Muscle layer of colon (tissue), 2 donors: Measurements from ENCODE around the gene EIF4G3.

Experiments used
- H3K27ac ChIP-seq: one replicate; pipeline ENCODE4 v1.7.0; 2013; ENCODE audit warnings: low read depth, mild to moderate bottlenecking, low read length, moderate library complexity
- H3K27me3 ChIP-seq, 2 donors: one replicate each; pipeline ENCODE4 v1.7.0; 2013; ENCODE audit warnings: low read length in 2 of 2, mild to moderate bottlenecking in 2 of 2; ENCODE audit not compliant: insufficient read depth in 2 of 2, control insufficient read depth in 1 of 2
- H3K36me3 ChIP-seq: one replicate; pipeline ENCODE4 v1.7.0; 2013; ENCODE audit warnings: mild to moderate bottlenecking, low read length; ENCODE audit not compliant: insufficient read depth
- H3K4me1 ChIP-seq: one replicate; pipeline ENCODE4 v1.7.0; 2013; ENCODE audit warnings: mild to moderate bottlenecking, low read length; ENCODE audit not compliant: insufficient read depth
- H3K4me3 ChIP-seq, 2 donors: one replicate each; pipeline ENCODE4 v1.7.0; 2013; ENCODE audit warnings: low read length in 2 of 2, low read depth in 1 of 2, mild to moderate bottlenecking in 1 of 2, moderate library complexity in 1 of 2
- H3K9ac ChIP-seq: one replicate; pipeline ENCODE4 v1.7.0; 2013; ENCODE audit warnings: low read length
- H3K9me3 ChIP-seq: one replicate; pipeline ENCODE4 v1.7.0; 2013; ENCODE audit warnings: mild to moderate bottlenecking, low read length
- donor health status: abdominal sarcoma.
- donor health status: Adenocarcinoma of cecum.

The EIF4G3 gene

DNA sequence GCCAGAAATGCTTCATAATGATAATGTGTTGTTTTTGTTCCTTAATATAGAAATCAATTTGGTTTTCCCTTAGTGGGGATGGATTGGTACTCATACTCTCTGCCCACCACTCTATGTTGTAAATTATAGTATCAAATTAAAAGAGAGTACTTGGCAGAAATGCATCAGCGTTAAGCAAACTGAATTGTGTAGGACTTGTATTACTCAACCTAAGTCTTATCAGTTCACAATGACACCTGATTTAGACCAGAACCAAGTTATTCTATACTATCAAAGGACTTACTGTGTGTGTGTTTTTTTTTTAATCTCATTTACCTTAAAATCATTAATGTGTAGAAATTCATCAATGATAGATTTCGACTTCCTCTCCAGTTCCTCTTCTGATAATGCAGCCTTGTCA, 327.6 kb downstream of the EIF4G3 start:
- H3K27me3 ChIP-seq: no peaks in the 10 kb centered on the region
- H3K4me3 ChIP-seq: no peak overlapping the region
- H3K36me3 ChIP-seq: peaks cover 35% of the 10 kb centered on the region
- H3K9me3 ChIP-seq: no peaks in the 10 kb centered on the region
- no peaks in the 10 kb centered on the region for H3K4me1 ChIP-seq
- H3K27ac ChIP-seq: no peak overlapping the region
- H3K9ac ChIP-seq: no peak overlapping the region

DNA sequence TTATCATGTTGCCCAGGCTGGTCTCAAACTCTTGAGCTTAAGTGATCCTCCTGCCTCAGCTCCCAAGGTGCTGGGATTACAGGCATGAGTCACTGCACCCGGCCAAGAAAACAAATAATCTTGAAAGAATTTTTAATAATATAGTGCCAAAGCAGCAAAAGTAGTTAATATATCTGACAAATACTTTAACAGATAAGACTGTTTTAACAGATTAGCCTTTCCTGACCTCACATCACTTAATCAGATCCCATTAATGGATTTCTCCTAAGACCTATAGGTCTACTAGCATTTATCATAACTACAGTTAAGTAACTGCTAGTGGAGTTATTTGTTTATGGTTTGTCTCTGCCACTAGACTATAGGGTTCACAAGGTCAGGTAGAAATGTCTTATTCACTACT, 328.5 kb downstream of the EIF4G3 start:
- Histone ChIP-seq H3K27me3 (no peaks in the 10 kb centered on the region), H3K27ac (no peak overlapping the region), H3K4me3 (no peak overlapping the region), H3K36me3 (peaks cover 29% of the 10 kb centered on the region), H3K9me3 (no peaks in the 10 kb centered on the region), H3K4me1 (no peaks in the 10 kb centered on the region), H3K9ac (no peak overlapping the region)

DNA sequence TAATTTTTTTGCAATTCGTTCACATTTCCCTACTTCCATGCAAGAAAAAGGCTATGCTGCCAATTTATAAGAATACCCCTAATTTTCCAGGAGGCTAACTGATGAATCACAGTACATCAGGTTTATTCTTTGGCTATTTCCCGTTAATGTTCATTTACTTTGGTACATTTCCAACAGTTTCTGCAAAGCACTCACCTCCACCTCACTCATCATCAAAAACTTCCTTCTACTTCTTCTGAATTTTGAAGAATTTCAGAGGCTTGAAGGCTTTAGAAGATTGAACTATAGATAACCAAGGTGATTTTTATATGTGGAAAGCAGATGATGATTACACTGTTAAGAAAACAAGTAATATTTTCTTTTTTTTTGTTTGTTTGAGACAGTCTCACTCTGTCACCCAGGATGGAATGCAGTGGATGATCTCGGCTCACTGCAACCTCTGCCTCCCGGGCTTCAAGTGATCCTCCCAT, 329.1 kb downstream of the EIF4G3 start:
- no peak overlapping the region for H3K4me3 ChIP-seq
- H3K9ac ChIP-seq: no peak overlapping the region
- no peaks in the 10 kb centered on the region for H3K4me1 ChIP-seq
- no peaks in the 10 kb centered on the region for H3K9me3 ChIP-seq
- H3K27ac ChIP-seq: no peak overlapping the region
- H3K27me3 ChIP-seq: no peaks in the 10 kb centered on the region
- H3K36me3 ChIP-seq: peaks cover 26% of the 10 kb centered on the region

DNA sequence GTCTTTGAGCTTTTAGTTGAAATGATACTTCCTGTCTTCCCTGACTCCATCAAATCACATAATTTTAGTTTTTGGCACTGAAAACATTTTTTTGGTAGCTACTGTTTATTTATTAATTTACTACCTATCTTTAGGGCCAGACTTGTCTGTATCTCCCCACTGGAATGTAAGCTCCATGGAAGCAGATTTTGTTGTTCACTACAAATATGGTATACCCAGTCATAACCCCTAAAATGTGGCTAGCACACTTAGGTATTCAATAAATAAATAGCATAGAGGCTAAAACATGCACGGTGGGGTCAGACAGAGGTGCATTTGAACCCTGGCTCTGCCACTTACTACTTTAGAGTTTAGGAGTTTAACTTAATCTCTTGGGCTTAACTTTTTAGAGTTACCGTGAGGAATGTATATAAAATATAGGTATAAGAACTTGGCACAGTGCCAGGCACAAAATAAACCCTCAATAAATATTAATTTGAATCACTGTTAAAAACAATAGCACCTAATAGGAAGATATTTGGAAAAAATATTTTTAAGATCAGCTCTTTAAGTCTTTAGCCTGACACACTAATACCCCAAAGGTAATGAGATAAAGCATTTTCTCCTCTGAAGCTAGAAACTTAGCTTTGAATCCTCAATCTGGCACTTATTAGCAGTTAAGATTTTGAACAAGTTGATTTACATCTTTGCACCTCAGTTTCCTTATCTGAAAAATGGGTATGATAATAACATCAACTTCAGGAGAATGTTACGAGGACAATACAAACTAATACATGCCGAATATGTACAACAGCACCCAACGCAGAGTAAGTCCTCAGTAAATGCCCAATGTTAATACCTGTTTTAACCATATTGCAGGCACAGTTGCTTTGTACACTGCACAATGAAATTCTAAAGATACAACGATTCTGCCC, 330.0 kb downstream of the EIF4G3 start:
- H3K27me3 ChIP-seq: no peaks in the 10 kb centered on the region
- peaks cover 25% of the 10 kb centered on the region for H3K36me3 ChIP-seq
- H3K9me3 ChIP-seq: no peaks in the 10 kb centered on the region
- H3K9ac ChIP-seq: no peak overlapping the region
- no peak overlapping the region for H3K4me3 ChIP-seq
- H3K27ac ChIP-seq: no peak overlapping the region
- H3K4me1 ChIP-seq: no peaks in the 10 kb centered on the region

DNA sequence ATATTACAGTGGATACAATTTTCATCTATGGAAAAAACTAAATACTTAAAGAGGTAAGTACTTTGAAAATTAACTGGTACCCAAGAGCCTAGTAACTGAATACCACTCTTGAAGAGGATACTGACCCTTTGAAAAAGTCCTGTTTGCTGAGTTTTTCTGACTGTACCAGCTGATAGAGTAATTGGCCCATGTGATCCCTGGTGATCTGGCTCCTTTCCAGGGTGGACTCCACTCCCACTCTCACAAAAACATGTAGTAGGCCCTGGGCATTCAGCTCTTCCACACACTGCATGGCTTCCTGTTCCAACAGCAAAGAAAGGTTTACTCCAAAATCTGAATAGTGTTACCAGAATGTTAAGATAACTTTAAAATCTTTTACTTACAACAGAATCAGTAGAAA, 336.0 kb downstream of the EIF4G3 start:
- H3K27ac ChIP-seq: no peak overlapping the region

DNA sequence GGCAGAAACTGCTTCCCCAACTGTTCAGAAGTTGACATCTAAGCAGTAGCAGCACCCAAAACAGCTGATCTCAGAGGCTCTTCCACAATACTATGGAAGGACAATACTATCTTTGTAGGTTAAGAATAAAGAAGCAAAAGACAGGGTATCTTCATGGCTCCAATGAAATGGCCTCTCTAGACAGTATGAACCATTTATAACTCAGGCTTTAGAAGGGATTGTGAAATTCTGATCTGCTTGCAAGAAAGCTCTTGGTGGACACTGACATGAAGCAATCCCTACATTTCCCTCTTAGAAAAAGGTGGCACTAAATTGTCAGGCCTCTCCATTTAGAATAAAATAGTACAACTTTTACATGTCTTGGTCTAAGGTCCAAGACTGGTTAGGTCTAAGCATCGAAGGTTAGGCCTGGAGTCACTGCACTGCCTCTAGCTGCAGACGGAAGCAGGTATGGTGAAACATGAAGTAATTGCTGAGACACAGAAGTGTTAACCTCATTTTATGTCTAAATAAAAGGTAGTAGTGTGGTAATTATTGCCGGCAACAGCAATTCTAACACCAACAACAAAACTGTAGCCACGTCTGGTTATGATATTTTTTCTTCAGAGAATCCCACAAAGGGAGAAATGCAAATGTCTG, 339.0 kb downstream of the EIF4G3 start:
- H3K9ac ChIP-seq: no peak overlapping the region
- H3K27ac ChIP-seq: no peak overlapping the region
- peaks cover 5% of the 10 kb centered on the region for H3K36me3 ChIP-seq

More for the DNA sequence above, 336.0 kb downstream of the EIF4G3 start:
- Histone ChIP-seq H3K4me1 (no peaks in the 10 kb centered on the region), H3K9me3 (no peaks in the 10 kb centered on the region), H3K36me3 (peaks cover 5% of the 10 kb centered on the region), H3K9ac (no peak overlapping the region), H3K4me3 (no peak overlapping the region), H3K27me3 (no peaks in the 10 kb centered on the region)

DNA sequence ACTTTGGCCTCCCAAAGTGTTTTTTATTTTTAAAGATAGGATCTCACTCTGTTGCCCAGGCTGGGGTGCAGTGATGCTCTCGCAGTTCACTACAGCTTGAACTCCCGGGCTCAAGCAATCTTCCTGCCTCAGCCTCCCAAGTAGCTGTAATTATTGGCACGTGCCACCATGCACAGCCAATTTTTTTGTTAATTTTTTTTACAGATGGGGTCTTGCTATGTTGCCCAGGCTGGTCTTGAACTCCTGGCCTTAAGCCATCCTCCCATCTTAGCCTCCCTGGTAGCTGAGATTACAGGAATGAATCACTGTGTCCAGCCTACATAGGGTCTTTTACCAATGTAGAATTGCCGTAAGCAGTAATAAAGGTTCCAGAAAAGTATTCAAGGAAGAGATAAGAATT, 340.5 kb downstream of the EIF4G3 start:
- Histone ChIP-seq H3K27ac (no peak overlapping the region), H3K36me3 (peaks cover 5% of the 10 kb centered on the region), H3K4me1 (peaks cover 4% of the 10 kb centered on the region), H3K4me3 (no peak overlapping the region), H3K27me3 (no peaks in the 10 kb centered on the region), H3K9me3 (no peaks in the 10 kb centered on the region), H3K9ac (no peak overlapping the region)

More for the DNA sequence above, 339.0 kb downstream of the EIF4G3 start:
- H3K4me1 ChIP-seq: peaks cover 4% of the 10 kb centered on the region
- H3K4me3 ChIP-seq: no peak overlapping the region
- no peaks in the 10 kb centered on the region for H3K27me3 ChIP-seq
- no peaks in the 10 kb centered on the region for H3K9me3 ChIP-seq

DNA sequence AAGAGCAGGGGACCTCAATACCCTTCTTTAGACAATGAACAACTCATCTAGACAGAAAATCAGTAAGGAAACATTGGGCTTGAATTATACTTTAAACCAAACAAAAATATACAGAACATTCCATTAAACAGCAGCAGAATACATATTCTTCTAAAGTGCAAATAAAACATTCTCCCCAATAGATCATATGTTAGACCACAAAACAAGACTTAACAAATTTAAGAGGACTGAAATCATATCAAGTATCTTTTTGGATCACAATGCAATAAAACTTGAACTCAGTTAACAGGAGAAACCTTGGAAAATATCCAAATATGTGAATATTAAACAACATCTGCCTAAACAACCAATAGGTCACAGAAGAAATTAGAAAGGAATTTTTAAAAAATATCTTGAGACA, 341.9 kb downstream of the EIF4G3 start:
- Histone ChIP-seq H3K4me3 (no peak overlapping the region), H3K4me1 (peaks cover 4% of the 10 kb centered on the region), H3K9me3 (no peaks in the 10 kb centered on the region), H3K9ac (no peak overlapping the region), H3K27me3 (no peaks in the 10 kb centered on the region), H3K36me3 (peaks cover under 1% of the 10 kb centered on the region), H3K27ac (no peak overlapping the region)

DNA sequence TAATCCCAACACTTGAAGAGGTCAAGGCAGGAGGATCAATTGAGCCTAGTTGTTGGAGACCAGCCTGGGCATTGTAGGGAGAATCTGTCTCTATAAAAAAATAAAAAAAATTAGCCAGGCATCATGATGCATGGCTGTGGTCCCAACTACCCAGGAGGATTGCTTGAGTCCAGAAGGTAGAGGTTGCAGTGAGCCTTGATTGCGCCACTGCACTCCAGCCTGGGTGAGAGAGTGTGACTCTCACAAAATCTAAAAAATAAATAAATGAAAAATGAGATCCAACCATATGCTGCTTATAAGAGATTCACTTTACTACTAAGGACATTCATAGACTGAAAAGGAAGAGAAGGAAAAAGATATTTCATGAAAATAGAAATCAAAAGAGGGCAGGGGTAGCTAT, 342.5 kb downstream of the EIF4G3 start:
- H3K9me3 ChIP-seq: no peaks in the 10 kb centered on the region
- no peak overlapping the region for H3K27ac ChIP-seq
- no peak overlapping the region for H3K4me3 ChIP-seq
- H3K4me1 ChIP-seq: peaks cover 4% of the 10 kb centered on the region
- H3K9ac ChIP-seq: no peak overlapping the region
- no peaks in the 10 kb centered on the region for H3K36me3 ChIP-seq
- no peaks in the 10 kb centered on the region for H3K27me3 ChIP-seq

DNA sequence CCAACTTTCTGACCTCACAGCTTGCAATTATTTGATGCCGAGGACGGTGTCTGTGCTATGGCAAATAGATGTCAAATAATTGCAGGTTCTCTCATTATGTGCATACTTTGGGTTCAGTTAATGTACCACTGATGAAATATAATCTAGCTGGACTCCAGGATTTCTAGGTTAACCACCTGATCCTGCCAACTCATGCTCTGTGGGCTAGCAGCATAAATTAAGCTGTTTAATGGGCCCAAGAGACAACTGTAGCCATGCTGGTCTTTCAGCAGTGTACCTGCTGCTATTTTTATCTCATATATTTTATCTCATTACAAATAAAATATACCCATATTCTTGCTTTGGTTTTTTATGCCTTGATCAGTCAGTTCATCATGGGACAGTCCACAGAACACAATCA, 346.3 kb downstream of the EIF4G3 start:
- Histone ChIP-seq H3K9ac (no peak overlapping the region), H3K27me3 (no peaks in the 10 kb centered on the region), H3K4me1 (peaks cover 4% of the 10 kb centered on the region), H3K4me3 (no peak overlapping the region), H3K36me3 (peaks cover 13% of the 10 kb centered on the region), H3K27ac (no peak overlapping the region), H3K9me3 (no peaks in the 10 kb centered on the region)

DNA sequence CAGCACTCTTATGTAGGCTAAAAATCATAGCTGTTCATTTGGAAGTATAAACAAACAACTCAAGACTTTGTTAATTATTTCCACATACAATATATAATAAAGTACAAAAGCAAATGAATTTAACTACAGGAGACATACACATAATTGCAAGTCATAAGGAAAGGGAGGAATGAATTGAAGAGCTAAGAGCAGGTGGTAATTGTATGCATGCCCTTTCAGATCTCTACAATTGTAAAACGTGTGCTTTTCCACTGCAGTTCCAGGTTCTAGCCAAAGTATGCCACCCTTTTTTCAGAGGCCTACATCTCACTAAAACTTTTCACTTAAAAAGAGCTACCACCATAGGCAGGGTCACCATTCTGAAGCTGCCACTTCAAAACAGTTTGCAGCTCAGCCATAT, 346.8 kb downstream of the EIF4G3 start:
- Histone ChIP-seq H3K4me3 (no peak overlapping the region), H3K9ac (no peak overlapping the region), H3K9me3 (no peaks in the 10 kb centered on the region), H3K36me3 (peaks cover 13% of the 10 kb centered on the region), H3K27me3 (no peaks in the 10 kb centered on the region), H3K4me1 (peaks cover 4% of the 10 kb centered on the region), H3K27ac (no peak overlapping the region)
